ENCODE measurements around the gene B4GAT1.

The B4GAT1 gene

DNA sequence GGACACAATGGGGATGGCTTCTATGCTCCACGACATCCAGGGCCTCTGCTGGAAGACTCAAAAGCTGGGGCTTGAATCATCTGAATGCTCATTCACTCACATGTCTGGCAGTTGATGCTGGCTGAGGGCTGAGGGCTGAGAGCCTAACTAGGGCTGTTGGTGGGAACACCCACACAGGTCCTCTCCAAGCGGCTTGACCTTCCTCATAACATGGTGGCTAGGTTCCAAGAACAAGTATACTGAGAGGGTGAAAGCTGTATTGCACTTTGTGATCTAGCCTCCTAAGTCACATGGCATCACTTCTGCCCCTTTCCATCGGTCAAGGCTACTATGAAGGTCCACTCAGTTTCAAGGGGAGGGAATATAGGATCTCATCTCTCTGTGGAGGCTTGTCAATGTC lies 48.2 kb downstream of the B4GAT1 start:
- TF ChIP-seq, protein P1, sequence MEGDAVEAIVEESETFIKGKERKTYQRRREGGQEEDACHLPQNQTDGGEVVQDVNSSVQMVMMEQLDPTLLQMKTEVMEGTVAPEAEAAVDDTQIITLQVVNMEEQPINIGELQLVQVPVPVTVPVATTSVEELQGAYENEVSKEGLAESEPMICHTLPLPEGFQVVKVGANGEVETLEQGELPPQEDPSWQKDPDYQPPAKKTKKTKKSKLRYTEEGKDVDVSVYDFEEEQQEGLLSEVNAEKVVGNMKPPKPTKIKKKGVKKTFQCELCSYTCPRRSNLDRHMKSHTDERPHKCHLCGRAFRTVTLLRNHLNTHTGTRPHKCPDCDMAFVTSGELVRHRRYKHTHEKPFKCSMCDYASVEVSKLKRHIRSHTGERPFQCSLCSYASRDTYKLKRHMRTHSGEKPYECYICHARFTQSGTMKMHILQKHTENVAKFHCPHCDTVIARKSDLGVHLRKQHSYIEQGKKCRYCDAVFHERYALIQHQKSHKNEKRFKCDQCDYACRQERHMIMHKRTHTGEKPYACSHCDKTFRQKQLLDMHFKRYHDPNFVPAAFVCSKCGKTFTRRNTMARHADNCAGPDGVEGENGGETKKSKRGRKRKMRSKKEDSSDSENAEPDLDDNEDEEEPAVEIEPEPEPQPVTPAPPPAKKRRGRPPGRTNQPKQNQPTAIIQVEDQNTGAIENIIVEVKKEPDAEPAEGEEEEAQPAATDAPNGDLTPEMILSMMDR (conservative IDR thresholded peaks at IDR 0.05; ENCODE audit: low read length), result no peak
- TF ChIP-seq EZH2phosphoT487 (IDR thresholded peaks at IDR 0.05; ENCODE audit: borderline replicate concordance), result no peak
- Histone ChIP-seq H3K4me1 (ENCODE audit: insufficient read depth, low read length, poor library complexity, severe bottlenecking) (no peaks in the 10 kb centered on the region), H3K9ac (ENCODE audit: low read depth, low read length, poor library complexity, severe bottlenecking) (no peak overlapping the region), H3K9me3 (ENCODE audit: insufficient read depth, low read depth, low read length) (no peaks in the 10 kb centered on the region), H3F3A (ENCODE audit: low read depth) (no peaks in the 10 kb centered on the region), H4K20me1 (ENCODE audit: insufficient read depth, low read length, poor library complexity, severe bottlenecking) (no peaks in the 10 kb centered on the region), H3K36me3 (ENCODE audit: insufficient read depth, low read length) (no peaks in the 10 kb centered on the region), H3K9me2 (replicated peaks; ENCODE audit: low read depth, low read length) (no peaks in the 10 kb centered on the region), H3K4me2 (ENCODE audit: low read depth, low read length, poor library complexity, severe bottlenecking) (no peak overlapping the region), H3K79me2 (ENCODE audit: insufficient read depth, low read length) (no peaks in the 10 kb centered on the region), H2AFZ (ENCODE audit: low read length) (no peak overlapping the region), H3K4me3 (ENCODE audit: low read length, poor library complexity, severe bottlenecking) (no peak overlapping the region), H3K27me3 (ENCODE audit: insufficient read depth, low read length, poor library complexity, severe bottlenecking) (no peaks in the 10 kb centered on the region)

DNA sequence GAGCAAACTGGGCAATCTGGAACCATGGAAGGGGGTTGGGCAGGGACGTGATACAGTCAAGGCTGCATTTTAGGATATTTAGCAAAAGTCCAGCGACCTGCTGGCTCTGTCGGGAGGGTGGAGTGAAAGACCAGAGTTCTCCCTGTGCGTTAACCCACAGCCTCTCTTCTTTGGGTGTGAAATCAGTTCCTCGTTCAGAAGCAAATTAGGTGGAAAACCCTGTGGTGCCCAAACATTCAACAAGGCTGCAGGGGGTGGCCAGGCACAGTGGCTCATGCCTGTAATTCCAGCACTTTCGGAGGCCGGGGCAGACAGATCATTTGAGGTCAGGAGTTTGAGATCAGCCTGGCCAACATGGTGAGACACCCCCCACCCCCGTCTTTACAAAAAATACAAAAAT lies 49.8 kb downstream of the B4GAT1 start:
- no peak overlapping the region for H3K4me3 ChIP-seq (ENCODE audit: low read length, poor library complexity, severe bottlenecking)
- H3K79me2 ChIP-seq (ENCODE audit: insufficient read depth, low read length), result no peaks in the 10 kb centered on the region
- H3F3A ChIP-seq (ENCODE audit: low read depth), result no peaks in the 10 kb centered on the region
- no peak overlapping the region for H3K9ac ChIP-seq (ENCODE audit: low read depth, low read length, poor library complexity, severe bottlenecking)
- no peaks in the 10 kb centered on the region for H3K9me3 ChIP-seq (ENCODE audit: insufficient read depth, low read depth, low read length)
- no peak overlapping the region for H2AFZ ChIP-seq (ENCODE audit: low read length)
- H3K27me3 ChIP-seq (ENCODE audit: insufficient read depth, low read length, poor library complexity, severe bottlenecking), result no peaks in the 10 kb centered on the region
- no peaks in the 10 kb centered on the region for H4K20me1 ChIP-seq (ENCODE audit: insufficient read depth, low read length, poor library complexity, severe bottlenecking)
- no peaks in the 10 kb centered on the region for H3K36me3 ChIP-seq (ENCODE audit: insufficient read depth, low read length)
- no peak overlapping the region for H3K4me2 ChIP-seq (ENCODE audit: low read depth, low read length, poor library complexity, severe bottlenecking)
- TF ChIP-seq, protein P1 (conservative IDR thresholded peaks at IDR 0.05; ENCODE audit: low read length), result no peak
- TF ChIP-seq EZH2phosphoT487 (IDR thresholded peaks at IDR 0.05; ENCODE audit: borderline replicate concordance), result no peak
- no peaks in the 10 kb centered on the region for H3K4me1 ChIP-seq (ENCODE audit: insufficient read depth, low read length, poor library complexity, severe bottlenecking)
- H3K9me2 ChIP-seq (replicated peaks; ENCODE audit: low read depth, low read length), result no peaks in the 10 kb centered on the region
